ENCODE data around the gene SOBP. TPM values are rescaled to one million over a fixed set of nuclear protein-coding genes. Genes with fewer than 3 reads are reported as not detected.

SOBP gene
- total RNA-seq, 2 donors from 2014 or later = 13.6 to 14.4 TPM

GRCh38 chr6:107567643-107568042, 77.7 kb downstream of the SOBP start:
- no peak for DNase-seq
- no peak for ATAC-seq
- intact Hi-C loops (cut with DNase I) = no loop called here

GRCh38 chr6:107569473-107569872, 79.6 kb downstream of the SOBP start:
- intact Hi-C loops (cut with DNase I) = no loop called here
- DNase-seq (no peak), ATAC-seq (no peak)

DNA sequence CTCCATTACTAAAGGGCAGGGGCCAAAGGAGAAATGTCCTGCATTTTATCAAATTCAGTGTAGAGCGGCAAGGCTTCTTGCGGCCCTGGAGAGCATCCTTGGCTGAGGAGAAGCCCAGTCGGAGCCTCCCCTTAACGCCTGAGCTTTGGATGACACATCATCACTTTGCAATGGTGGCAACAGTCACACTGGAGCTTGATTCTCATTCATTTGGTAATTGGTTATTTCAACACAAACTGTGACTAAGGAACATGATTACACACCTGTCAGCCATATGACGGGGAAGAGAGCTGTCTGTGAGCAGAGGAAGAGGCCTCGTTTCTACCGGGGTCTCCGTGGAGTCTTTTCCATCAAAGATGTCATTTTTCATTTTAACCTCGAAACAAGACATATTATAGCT, 81.4 kb downstream of the SOBP start:
- no peak for ATAC-seq
- DNase-seq = no peak
- intact Hi-C loops (cut with DNase I) = no loop called here

DNA sequence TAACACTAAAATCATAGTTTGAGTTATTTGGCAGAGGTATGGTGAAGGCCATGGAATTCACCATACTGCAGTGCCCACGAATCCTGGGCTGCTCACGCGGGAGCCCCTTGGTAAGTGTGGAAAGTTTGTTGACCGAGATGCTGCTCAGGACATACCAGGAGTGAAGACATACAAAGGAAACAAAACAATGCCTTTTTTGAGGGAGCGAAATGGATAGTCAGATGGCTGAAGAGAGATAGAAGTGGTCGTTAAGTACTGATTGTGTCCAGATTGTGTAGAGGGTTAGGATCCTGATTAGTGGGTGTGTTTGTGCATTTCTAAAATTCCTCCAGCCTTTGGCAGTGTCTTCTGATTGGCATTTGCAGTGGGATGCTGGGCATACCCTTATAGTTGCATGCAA, 83.0 kb downstream of the SOBP start:
- DNase-seq (no peak), ATAC-seq (no peak)
- intact Hi-C loops (cut with DNase I) = no loop called here

GRCh38 chr6:107574856-107575255, 84.9 kb downstream of the SOBP start:
- DNase-seq (no peak), ATAC-seq (no peak)
- intact Hi-C loops (cut with DNase I) = no loop called here

DNA sequence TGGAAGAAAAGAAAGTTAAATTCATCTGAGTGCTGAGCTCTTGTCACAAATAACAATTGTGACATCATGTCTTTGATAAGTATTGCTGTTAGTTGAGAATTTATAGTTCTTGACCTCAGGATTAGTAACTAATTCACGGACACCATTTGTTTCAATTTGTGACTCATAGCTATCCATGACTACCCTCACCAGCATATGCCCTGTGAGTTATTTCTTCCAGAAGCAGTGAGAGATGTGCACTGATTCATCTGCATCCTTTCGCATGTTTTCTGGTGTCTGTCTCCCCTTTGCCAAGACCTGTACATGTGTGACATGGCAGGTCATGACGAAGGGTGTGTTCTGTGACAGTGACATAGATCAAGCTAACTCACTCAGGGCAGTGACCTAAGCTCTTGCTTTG, 86.9 kb downstream of the SOBP start:
- intact Hi-C loops (cut with DNase I) = no loop called here
- ATAC-seq (no peak), DNase-seq (no peak)

DNA sequence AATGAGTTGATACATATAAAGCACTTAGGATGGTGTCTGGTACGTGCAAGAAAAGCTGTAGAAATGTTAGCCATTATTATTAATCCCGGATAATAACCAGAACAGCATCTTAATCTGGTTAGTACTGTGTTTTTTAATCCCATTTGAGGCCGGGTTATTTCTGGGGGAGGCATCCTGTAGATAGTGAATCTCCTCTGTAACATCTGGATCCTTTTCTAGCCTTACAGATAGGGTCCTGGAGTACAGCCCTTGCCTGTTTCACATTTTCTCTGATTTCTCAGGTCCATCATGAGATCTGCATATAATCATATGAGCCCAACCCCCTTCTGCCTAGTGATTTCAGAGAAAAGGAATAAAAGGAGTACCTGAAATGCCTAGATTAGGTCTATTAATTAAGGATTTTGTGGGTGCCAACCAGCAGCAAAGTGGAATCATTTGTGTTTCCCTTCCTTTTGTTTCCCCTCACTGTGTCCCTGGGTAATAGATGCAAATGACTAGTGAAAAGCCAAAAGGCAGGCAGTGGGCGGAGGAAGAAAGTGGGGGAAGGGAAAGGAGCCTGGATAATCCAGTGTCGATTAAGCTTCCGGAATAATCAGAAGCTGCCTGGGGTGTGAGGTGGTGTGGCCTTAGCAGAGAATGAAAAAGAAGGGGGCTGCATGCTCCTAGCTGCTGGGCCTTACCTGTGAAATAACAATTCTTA, 88.9 kb downstream of the SOBP start:
- no peak for DNase-seq
- intact Hi-C loops (cut with DNase I) = loop anchor here in 1 of 2 donors (2.0 kb wide), 1 partner anchor 22 kb away; no protein-coding TSS in a partner anchor
- no peak for ATAC-seq

DNA sequence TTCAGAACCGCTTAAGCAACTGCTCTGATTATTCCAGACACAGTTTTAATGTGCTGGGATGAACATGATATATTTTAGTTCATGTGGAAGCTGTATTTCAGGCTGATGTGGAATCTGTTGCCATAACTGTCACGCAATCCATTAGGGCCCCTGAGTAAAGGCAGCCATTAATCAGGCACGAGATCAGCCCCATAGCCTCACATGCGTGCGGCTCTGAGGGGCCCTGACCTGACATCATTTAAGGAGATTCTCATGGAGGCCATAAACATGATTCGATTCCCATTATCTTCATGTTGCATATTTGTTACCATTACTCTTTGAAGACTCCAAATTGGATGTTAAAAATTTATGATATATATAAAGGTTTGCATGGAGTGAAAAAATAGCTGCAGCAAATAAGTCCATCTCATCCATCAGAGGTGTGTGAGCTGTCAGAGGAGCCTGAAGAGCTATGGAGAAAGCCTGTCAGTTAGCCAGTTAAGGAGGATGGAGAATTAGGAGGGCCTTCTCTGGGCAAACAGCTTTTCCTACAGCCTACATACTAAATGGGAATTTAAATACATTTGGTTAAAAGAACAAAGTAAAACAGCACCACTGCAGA, 89.6 kb downstream of the SOBP start:
- ATAC-seq (no peak), DNase-seq (no peak)
- intact Hi-C loops (cut with DNase I) = loop anchor here in 1 of 2 donors (2.0 kb wide), 1 partner anchor 23 kb away; no protein-coding TSS in a partner anchor

- intact Hi-C loops (cut with DNase I) = no loop called here
- ATAC-seq (no peak), DNase-seq (no peak)
Measured at GRCh38 chr6:107582086-107582485, 92.2 kb downstream of the SOBP start.

- no peak for ATAC-seq
- no peak for DNase-seq
- intact Hi-C loops (cut with DNase I) = no loop called here
Measured at GRCh38 chr6:107584726-107585125, 94.8 kb downstream of the SOBP start.

- intact Hi-C loops (cut with DNase I) = no loop called here
- ATAC-seq (no peak), DNase-seq (no peak)
Measured at GRCh38 chr6:107585815-107586435, 96.0 kb downstream of the SOBP start.

GRCh38 chr6:107587451-107587850, 97.5 kb downstream of the SOBP start:
- ATAC-seq (peak; percentile 47 to 57), DNase-seq (no peak)
- intact Hi-C loops (cut with DNase I) = no loop called here

- DNase-seq (no peak), ATAC-seq (no peak)
- intact Hi-C loops (cut with DNase I) = no loop called here
Measured at GRCh38 chr6:107589199-107589598, 99.3 kb downstream of the SOBP start.

- intact Hi-C loops (cut with DNase I) = no loop called here
- ATAC-seq (no peak), DNase-seq (no peak)
Measured at GRCh38 chr6:107589934-107590333, 100.0 kb downstream of the SOBP start.

GRCh38 chr6:107590378-107590777, 100.5 kb downstream of the SOBP start:
- intact Hi-C loops (cut with DNase I) = no loop called here
- DNase-seq = no peak
- no peak for ATAC-seq

DNA sequence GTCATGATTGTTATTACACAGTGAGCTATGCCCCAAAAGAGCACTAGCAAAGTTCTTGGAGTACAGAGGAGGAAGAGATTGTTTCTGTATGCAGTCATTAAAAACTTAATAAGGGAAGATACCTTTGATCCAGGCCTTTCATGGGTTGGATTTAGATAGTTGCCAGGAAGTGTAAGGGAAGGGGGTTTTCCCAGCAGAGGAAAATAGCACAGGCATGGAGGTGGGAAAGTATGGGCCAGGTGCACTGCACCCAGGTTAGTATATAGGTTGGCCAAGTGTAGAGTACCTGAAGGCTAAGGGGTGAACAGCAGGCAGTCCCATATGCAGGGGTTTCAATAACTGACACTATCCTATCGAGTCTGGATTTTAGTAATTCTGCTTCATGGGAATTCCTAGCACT, 101.4 kb downstream of the SOBP start:
- intact Hi-C loops (cut with DNase I) = no loop called here
- DNase-seq = no peak
- ATAC-seq = no peak

DNA sequence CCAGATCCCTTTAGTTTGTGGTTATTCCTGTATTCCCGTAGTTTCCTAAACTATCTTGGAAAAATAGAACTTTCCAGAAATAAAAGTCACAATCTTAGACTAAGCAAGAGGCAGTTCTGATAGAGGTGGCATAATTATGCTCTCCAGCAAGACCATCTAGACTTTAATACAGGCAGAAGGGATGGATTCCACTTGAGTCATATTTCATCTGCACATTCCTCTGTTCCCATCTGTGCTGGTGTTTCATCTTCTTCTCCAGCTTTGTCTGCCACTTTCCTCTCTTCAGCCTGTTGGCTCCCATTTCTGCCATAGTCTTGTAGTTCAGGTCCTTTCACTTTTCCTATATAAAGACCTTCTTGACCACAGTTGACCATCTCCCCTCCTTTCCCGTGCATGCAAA, 102.9 kb downstream of the SOBP start:
- intact Hi-C loops (cut with DNase I) = no loop called here
- ATAC-seq (no peak), DNase-seq (no peak)

DNA sequence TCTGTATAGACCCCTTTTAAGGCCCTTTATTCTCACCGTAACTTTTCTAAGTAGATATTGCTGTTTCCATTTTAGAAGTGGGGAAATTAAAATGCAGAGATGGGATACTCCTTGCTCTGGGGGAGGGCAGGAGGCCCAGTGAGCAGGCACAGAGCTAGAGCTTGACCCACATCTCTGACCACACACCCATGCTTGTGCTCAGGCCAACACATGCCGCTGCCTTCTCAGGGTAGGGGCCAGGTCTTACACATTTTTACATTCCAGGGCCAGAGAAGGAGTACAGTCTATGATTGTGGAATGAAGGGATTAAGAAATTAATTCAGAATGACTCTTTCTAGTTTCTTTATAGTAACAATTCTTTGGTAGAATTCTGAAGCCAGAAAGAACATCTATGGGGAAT, 104.8 kb downstream of the SOBP start:
- ATAC-seq = peak; percentile 70 to 87
- no peak for DNase-seq
- intact Hi-C loops (cut with DNase I) = no loop called here

DNA sequence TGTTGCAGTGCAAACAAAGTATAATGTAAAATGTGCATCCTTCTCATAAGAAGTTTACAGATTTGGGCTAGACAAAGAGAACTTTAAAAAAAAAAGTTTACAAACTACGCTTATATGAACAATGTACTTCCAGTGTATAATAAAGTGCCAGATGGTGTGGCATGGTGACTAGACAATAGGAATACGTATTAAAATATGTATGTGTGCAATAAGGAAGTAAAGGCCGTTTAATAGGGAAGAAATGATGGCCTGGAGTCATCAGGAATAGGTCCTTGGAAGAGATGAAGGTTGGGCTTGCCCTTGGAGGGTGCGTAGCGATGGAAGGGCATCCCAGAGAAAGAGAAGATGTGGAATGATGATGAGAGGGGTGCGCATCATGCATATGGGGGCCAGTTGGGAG, 108.2 kb downstream of the SOBP start:
- no peak for ATAC-seq
- intact Hi-C loops (cut with DNase I) = no loop called here
- DNase-seq = no peak

DNA sequence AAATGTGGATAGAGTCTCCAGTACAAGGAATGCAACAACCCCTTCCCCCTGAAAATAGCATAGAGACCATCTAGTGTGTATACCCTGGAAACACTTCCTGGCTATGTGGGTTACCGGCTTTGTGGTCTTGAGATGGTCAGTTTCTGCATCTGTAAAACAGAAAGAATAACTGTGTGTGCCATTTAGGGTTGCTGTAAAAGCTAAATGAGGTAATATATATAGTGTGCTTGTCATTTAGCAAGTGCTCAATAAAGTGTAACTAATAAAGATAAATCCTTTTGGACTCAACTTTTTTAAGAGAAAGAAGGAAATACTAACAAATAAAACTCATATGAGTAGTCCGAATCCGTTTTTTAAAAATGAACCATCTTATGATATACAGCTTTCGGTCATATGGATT, 109.1 kb downstream of the SOBP start:
- no peak for ATAC-seq
- intact Hi-C loops (cut with DNase I) = no loop called here
- no peak for DNase-seq

- ATAC-seq = no peak
- intact Hi-C loops (cut with DNase I) = no loop called here
- DNase-seq = no peak
Measured at GRCh38 chr6:107600121-107600520, 110.2 kb downstream of the SOBP start.
